Nucleus accumbens (tissue), 56 donors: ENCODE results near the gene CFAP97D2.
"Not testable (repeated sequence)": the region's sequence is repeated elsewhere in the genome, so short reads cannot be mapped to it uniquely, and the experiment has no call there.

Experiments
- DNase-seq, 56 donors: peaks; one replicate each; lab custom pipeline; 2025; lab: John Stamatoyannopoulos, UW

CFAP97D2 gene

GRCh38 chr13:114179087-114179658 lies at the start of gene CFAP97D2:
TSS of gene CFAP97D2 (plus strand) at chr13:114179257. CDS start at chr13:114179331, 74 bp downstream.
- peak in 10 of 56 donors; percentile 3 to 57 (median 26) for DNase-seq

- no peak for DNase-seq
Observed at GRCh38 chr13:114129649-114130062, 49.4 kb upstream of the CFAP97D2 start.

- no peak for DNase-seq
Observed at GRCh38 chr13:114130131-114130836, 48.8 kb upstream of the CFAP97D2 start.

GRCh38 chr13:114130837-114131582 lies 48.0 kb upstream of the CFAP97D2 start:
- peak in 24 of 56 donors; percentile 18 to 68 (median 38) for DNase-seq

GRCh38 chr13:114131583-114132418 lies 47.3 kb upstream of the CFAP97D2 start:
- DNase-seq: peak in 5 of 56 donors; percentile 31 to 55 (median 31)

GRCh38 chr13:114132419-114133121 lies 46.5 kb upstream of the CFAP97D2 start, which contains the start of gene RASA3:
TSS of gene RASA3 (minus strand) at chr13:114132623. CDS start at chr13:114132489, 134 bp downstream.
- peak in 45 of 56 donors; percentile 18 to 81 (median 51) for DNase-seq

- DNase-seq: not testable (repeated sequence)
Observed at GRCh38 chr13:114133126-114133525, 45.9 kb upstream of the CFAP97D2 start.

- DNase-seq: not testable (repeated sequence)
Observed at GRCh38 chr13:114133552-114133951, 45.5 kb upstream of the CFAP97D2 start.

- DNase-seq: no peak
Observed at GRCh38 chr13:114134111-114134943, 44.7 kb upstream of the CFAP97D2 start.

GRCh38 chr13:114134944-114135610 lies 44.0 kb upstream of the CFAP97D2 start:
- no peak for DNase-seq

- DNase-seq: no peak
Observed at GRCh38 chr13:114135731-114136171, 43.3 kb upstream of the CFAP97D2 start.

GRCh38 chr13:114136576-114136975 lies 42.5 kb upstream of the CFAP97D2 start:
- no peak for DNase-seq

GRCh38 chr13:114140131-114140905 lies 38.7 kb upstream of the CFAP97D2 start:
- no peak for DNase-seq

GRCh38 chr13:114140906-114141250 lies 38.2 kb upstream of the CFAP97D2 start:
- no peak for DNase-seq

- no peak for DNase-seq
Observed at GRCh38 chr13:114141261-114141996, 37.6 kb upstream of the CFAP97D2 start.

GRCh38 chr13:114142137-114142550 lies 36.9 kb upstream of the CFAP97D2 start:
- DNase-seq: no peak
